SK-N-SH (cell line): ENCODE data around the gene KMT5C.

Source experiments
- EP300 ChIP-seq, 2 experiments: IDR thresholded peaks; 2 replicates each; pipeline versions ENCODE4 v1.4.0 to v1.6.1; 2012; ENCODE audit warnings: borderline replicate concordance in 1 of 2, low read depth in 1 of 2, low read length in 1 of 2
- MEF2A ChIP-seq: IDR thresholded peaks from 2 replicates; pipeline ENCODE4 v1.4.0; 2012; ENCODE audit warnings: low read depth, borderline replicate concordance
- RAD21 ChIP-seq: IDR thresholded peaks from 2 replicates; pipeline ENCODE4 v1.6.1; 2012; ENCODE audit warnings: mild to moderate bottlenecking, low read length
- REST ChIP-seq: IDR thresholded peaks from 2 replicates; pipeline ENCODE4 v1.6.1; 2012; ENCODE audit warnings: mild to moderate bottlenecking, low read depth, low read length, moderate library complexity
- YY1 ChIP-seq: IDR thresholded peaks from 2 replicates; pipeline ENCODE4 v1.4.0; 2012; ENCODE audit warnings: low read depth, mild to moderate bottlenecking
- TF ChIP-seq, protein P1 (sequence below): fragments of 200-600 bp; sonication (generic); IDR thresholded peaks from 2 replicates; pipeline ENCODE4 v1.6.1; 2017; ENCODE audit warnings: antibody characterized with exemption, mild to moderate bottlenecking, moderate library complexity

GRCh38 chr19:55341171-55341588 lies 1.5 kb downstream of the KMT5C start:
- TF ChIP-seq, protein P1, sequence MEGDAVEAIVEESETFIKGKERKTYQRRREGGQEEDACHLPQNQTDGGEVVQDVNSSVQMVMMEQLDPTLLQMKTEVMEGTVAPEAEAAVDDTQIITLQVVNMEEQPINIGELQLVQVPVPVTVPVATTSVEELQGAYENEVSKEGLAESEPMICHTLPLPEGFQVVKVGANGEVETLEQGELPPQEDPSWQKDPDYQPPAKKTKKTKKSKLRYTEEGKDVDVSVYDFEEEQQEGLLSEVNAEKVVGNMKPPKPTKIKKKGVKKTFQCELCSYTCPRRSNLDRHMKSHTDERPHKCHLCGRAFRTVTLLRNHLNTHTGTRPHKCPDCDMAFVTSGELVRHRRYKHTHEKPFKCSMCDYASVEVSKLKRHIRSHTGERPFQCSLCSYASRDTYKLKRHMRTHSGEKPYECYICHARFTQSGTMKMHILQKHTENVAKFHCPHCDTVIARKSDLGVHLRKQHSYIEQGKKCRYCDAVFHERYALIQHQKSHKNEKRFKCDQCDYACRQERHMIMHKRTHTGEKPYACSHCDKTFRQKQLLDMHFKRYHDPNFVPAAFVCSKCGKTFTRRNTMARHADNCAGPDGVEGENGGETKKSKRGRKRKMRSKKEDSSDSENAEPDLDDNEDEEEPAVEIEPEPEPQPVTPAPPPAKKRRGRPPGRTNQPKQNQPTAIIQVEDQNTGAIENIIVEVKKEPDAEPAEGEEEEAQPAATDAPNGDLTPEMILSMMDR: no peak
- no peak for TF ChIP-seq REST
- no peak for TF ChIP-seq EP300 (IDR thresholded peaks at IDR 0.05; ENCODE audit: borderline replicate concordance in 1 of 2, low read depth in 1 of 2, low read length in 1 of 2)
- TF ChIP-seq RAD21: no peak
- no peak for TF ChIP-seq YY1
- no peak for TF ChIP-seq MEF2A
